SK-N-SH (cell line): Measurements from ENCODE around the gene NOCT. TPM values are rescaled to one million over a fixed set of nuclear protein-coding genes. Genes with fewer than 3 reads are reported as not detected.

Experiments used
- CTCF ChIA-PET: fragments of 300-600, 350-600 bp; formaldehyde crosslinking; extraction: SDS; loops from one replicate; lab custom pipeline; 2021; lab: Yijun Ruan, JAX
- POLR2A ChIA-PET: fragments of 350-600 bp; sonication (Branson Sonifier 250); formaldehyde crosslinking; extraction: SDS; loops from one replicate; lab custom pipeline; 2020; ENCODE audit warnings: antibody characterized with exemption, inconsistent platforms; lab: Yijun Ruan, JAX
- DNase-seq: peaks from one replicate; pipeline ENCODE4 v3.0.0; 2012
- H2AFZ ChIP-seq: fragments of 200-600 bp; sonication (generic); 2 replicates; pipeline ENCODE4 v1.8.1; 2016; ENCODE audit warnings: antibody characterized with exemption, mild to moderate bottlenecking, low read depth
- H3F3A ChIP-seq: fragments of 200-600 bp; sonication (generic); replicated peaks from 2 replicates; pipeline ENCODE3; 2016; ENCODE audit warnings: antibody characterized with exemption, mild to moderate bottlenecking; ENCODE audit not compliant: insufficient read depth
- H3K27ac ChIP-seq, 2 experiments: fragments of 200-500 bp in 1 of 2; fragments of 200-600 bp in 1 of 2; sonication (Bioruptor generic) in 1 of 2; sonication (generic), shearing (Covaris generic) in 1 of 2; 2 replicates each; pipeline versions ENCODE4 v1.5.1 to v1.6.1; 2014 to 2016; ENCODE audit warnings: low read depth in 2 of 2, inconsistent platforms in 1 of 2, low read length in 1 of 2, mild to moderate bottlenecking in 1 of 2, mixed read lengths in 1 of 2
- H3K27me3 ChIP-seq: fragments of 200-600 bp; sonication (generic), shearing (Covaris generic); 2 replicates; pipeline ENCODE4 v1.6.1; 2016; ENCODE audit warnings: mixed run types; ENCODE audit not compliant: insufficient read depth
- H3K36me3 ChIP-seq, 2 experiments: fragments of 200-500 bp in 1 of 2; fragments of 200-600 bp in 1 of 2; sonication (Bioruptor generic) in 1 of 2; sonication (generic) in 1 of 2; replicated peaks in 1 of 2; 2 replicates each; pipeline versions ENCODE3 to v1.5.1; 2014 to 2016; ENCODE audit warnings: low read length in 1 of 2, mild to moderate bottlenecking in 1 of 2; ENCODE audit not compliant: insufficient read depth in 2 of 2, control insufficient read depth in 1 of 2
- H3K4me1 ChIP-seq, 2 experiments: fragments of 200-500 bp in 1 of 2; fragments of 200-600 bp in 1 of 2; sonication (Bioruptor generic) in 1 of 2; sonication (generic), shearing (Covaris generic) in 1 of 2; 2 replicates each; pipeline versions ENCODE4 v1.5.1 to v1.6.1; 2014 to 2016; ENCODE audit warnings: low read depth in 1 of 2, low read length in 1 of 2, mixed run types in 1 of 2; ENCODE audit not compliant: insufficient read depth in 2 of 2, control insufficient read depth in 1 of 2
- H3K4me2 ChIP-seq: fragments of 200-600 bp; sonication (generic), shearing (Covaris generic); 2 replicates; pipeline ENCODE4 v1.6.1; 2017; ENCODE audit warnings: mixed run types
- H3K4me3 ChIP-seq, 2 experiments: fragments of 200-500 bp in 1 of 2; fragments of 200-600 bp in 1 of 2; sonication (Bioruptor generic) in 1 of 2; sonication (generic), shearing (Covaris generic) in 1 of 2; 2 replicates each; pipeline versions ENCODE4 v1.5.1 to v1.8.1; 2014 to 2016; ENCODE audit warnings: low read depth in 2 of 2, inconsistent platforms in 1 of 2, low read length in 1 of 2, mild to moderate bottlenecking in 1 of 2, mixed read lengths in 1 of 2, moderate library complexity in 1 of 2
- H3K79me2 ChIP-seq: fragments of 200-600 bp; sonication (generic); 2 replicates; pipeline ENCODE4 v1.8.1; 2017; ENCODE audit warnings: mild to moderate bottlenecking; ENCODE audit not compliant: insufficient read depth
- H3K9ac ChIP-seq: fragments of 200-600 bp; sonication (generic); 2 replicates; pipeline ENCODE4 v1.6.1; 2017; ENCODE audit warnings: mixed run types
- H3K9me2 ChIP-seq: fragments of 200-600 bp; sonication (generic); 2 replicates; pipeline ENCODE4 v1.6.1; 2017; ENCODE audit warnings: mixed run types
- H3K9me3 ChIP-seq: fragments of 200-600 bp; sonication (generic); 2 replicates; pipeline ENCODE4 v1.6.1; 2017; ENCODE audit warnings: mixed run types, mild to moderate bottlenecking, moderate library complexity
- H4K20me1 ChIP-seq: fragments of 200-600 bp; sonication (generic); 2 replicates; pipeline ENCODE4 v1.6.1; 2017; ENCODE audit warnings: mild to moderate bottlenecking, mixed run types; ENCODE audit not compliant: insufficient read depth
- CHD2 ChIP-seq: fragments of 150-350 bp; IDR thresholded peaks from 2 replicates; pipeline ENCODE4 v1.6.1; 2018; ENCODE audit warnings: low read length; ENCODE audit not compliant: partially characterized antibody
- GATA2 ChIP-seq: sonication (generic); formaldehyde crosslinking; IDR thresholded peaks from 2 replicates; pipeline ENCODE4 v1.5.0; 2020; ENCODE audit warnings: mild to moderate bottlenecking, missing genetic modification reagents
- MEF2A ChIP-seq: IDR thresholded peaks from 2 replicates; pipeline ENCODE4 v1.4.0; 2012; ENCODE audit warnings: low read depth, borderline replicate concordance
- MXI1 ChIP-seq: IDR thresholded peaks from 2 replicates; pipeline ENCODE4 v1.6.1; 2012; ENCODE audit warnings: mild to moderate bottlenecking, low read depth, low read length, improper control_type of control experiment
- NFIC ChIP-seq: IDR thresholded peaks from 2 replicates; pipeline ENCODE4 v1.4.0; 2012; ENCODE audit warnings: borderline replicate concordance
- NRF1 ChIP-seq: IDR thresholded peaks from 2 replicates; pipeline ENCODE4 v1.6.1; 2012; ENCODE audit warnings: low read depth, mild to moderate bottlenecking, low read length
- POLR2AphosphoS5 ChIP-seq: IDR thresholded peaks from 2 replicates; pipeline ENCODE4 v1.6.1; 2012; ENCODE audit warnings: low read depth, low read length
- RCOR1 ChIP-seq: fragments of 150-350 bp; IDR thresholded peaks from 2 replicates; pipeline ENCODE4 v1.6.1; 2017; ENCODE audit warnings: antibody characterized with exemption, low read length
- SIN3A ChIP-seq: IDR thresholded peaks from 2 replicates; pipeline ENCODE4 v1.6.1; 2012; ENCODE audit warnings: low read depth, mild to moderate bottlenecking, low read length, moderate library complexity, borderline replicate concordance
- TCF12 ChIP-seq: IDR thresholded peaks from 2 replicates; pipeline ENCODE4 v1.4.0; 2012
- TEAD4 ChIP-seq: IDR thresholded peaks from 2 replicates; pipeline ENCODE4 v1.4.0; 2012; ENCODE audit warnings: mild to moderate bottlenecking, borderline replicate concordance; ENCODE audit not compliant: insufficient read depth
- YY1 ChIP-seq: IDR thresholded peaks from 2 replicates; pipeline ENCODE4 v1.4.0; 2012; ENCODE audit warnings: low read depth, mild to moderate bottlenecking
- WGBS: methylation state at CpG from one replicate; pipeline ENCODE4 v1.1.6; 2017; ENCODE audit warnings: low lambda C conversion rate; 5-methylcytosine and 5-hydroxymethylcytosine counted together
- polyA plus RNA-seq, 3 experiments: library from polyadenylated mRNA; depleted of rRNA; stranded (reverse); fragments of >200 nt; gene quantifications; 2 replicates each; pipeline ENCODE4 v1.2.3, GENCODE V29; 2012
- TF ChIP-seq, protein P1 (sequence below): IDR thresholded peaks from 2 replicates; pipeline ENCODE4 v1.4.0; 2012; ENCODE audit warnings: low read depth
- TF ChIP-seq, protein P2 (sequence below): fragments of 150-350 bp; IDR thresholded peaks from 2 replicates; pipeline ENCODE4 v1.6.1; 2016; ENCODE audit warnings: mild to moderate bottlenecking, low read depth, low read length
- TF ChIP-seq, protein P3 (sequence below): IDR thresholded peaks from 2 replicates; pipeline ENCODE4 v1.4.0; 2012; ENCODE audit warnings: low read depth, borderline replicate concordance
- TF ChIP-seq, protein P4 (sequence below): IDR thresholded peaks from 2 replicates; pipeline ENCODE4; 2012
- TF ChIP-seq, protein P5 (sequence below): IDR thresholded peaks from 2 replicates; pipeline ENCODE4 v1.4.0; 2012; ENCODE audit warnings: low read depth, borderline replicate concordance
- TF ChIP-seq, protein P6 (sequence below): fragments of 200-600 bp; sonication (generic); IDR thresholded peaks from 2 replicates; pipeline ENCODE4 v1.6.1; 2017; ENCODE audit warnings: antibody characterized with exemption, mild to moderate bottlenecking, moderate library complexity

Gene NOCT
- polyA plus RNA-seq, 1 of the 3 experiments (the other 2 are of a cell fraction): 3.8 TPM

DNA sequence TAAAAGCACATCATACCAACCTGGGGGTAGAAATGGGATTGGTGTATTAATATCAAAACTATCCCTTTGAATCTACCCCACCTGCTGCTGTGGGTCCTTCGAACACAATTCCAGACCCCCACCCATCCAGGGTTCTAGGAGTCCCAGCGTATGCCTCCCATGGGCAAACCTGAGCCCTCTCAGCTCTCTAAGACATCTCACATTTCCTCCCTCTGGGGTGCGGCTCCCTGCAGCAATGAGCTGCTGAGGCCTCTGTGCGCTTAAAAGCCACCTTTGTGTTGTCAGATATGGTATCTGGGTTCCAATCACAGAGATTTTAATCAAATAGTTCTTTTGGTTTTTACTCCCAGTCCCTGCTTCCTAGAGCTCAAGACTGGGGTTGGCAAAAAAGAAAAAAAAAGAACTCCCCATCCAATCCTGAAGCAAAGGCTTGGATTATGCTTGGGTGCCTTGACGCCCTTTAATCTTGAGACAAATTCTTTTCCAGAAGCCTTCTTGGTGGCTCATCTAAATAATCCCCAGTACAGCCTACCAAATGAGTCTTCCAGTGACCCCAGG, 37.5 kb upstream of the NOCT start:
- H3K36me3 ChIP-seq: no peaks in the 10 kb centered on the region
- H3F3A ChIP-seq: no peaks in the 10 kb centered on the region
- H3K27ac ChIP-seq: no peak overlapping the region
- TF ChIP-seq RCOR1 (no peak), POLR2AphosphoS5 (no peak), MXI1 (no peak), TEAD4 (no peak), SIN3A (no peak), NFIC (no peak), NRF1 (no peak), CHD2 (no peak), MEF2A (no peak), TCF12 (no peak), GATA2 (no peak), YY1 (no peak)
- TF ChIP-seq, protein P1, sequence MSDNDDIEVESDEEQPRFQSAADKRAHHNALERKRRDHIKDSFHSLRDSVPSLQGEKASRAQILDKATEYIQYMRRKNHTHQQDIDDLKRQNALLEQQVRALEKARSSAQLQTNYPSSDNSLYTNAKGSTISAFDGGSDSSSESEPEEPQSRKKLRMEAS: no peak
- TF ChIP-seq, protein P2, sequence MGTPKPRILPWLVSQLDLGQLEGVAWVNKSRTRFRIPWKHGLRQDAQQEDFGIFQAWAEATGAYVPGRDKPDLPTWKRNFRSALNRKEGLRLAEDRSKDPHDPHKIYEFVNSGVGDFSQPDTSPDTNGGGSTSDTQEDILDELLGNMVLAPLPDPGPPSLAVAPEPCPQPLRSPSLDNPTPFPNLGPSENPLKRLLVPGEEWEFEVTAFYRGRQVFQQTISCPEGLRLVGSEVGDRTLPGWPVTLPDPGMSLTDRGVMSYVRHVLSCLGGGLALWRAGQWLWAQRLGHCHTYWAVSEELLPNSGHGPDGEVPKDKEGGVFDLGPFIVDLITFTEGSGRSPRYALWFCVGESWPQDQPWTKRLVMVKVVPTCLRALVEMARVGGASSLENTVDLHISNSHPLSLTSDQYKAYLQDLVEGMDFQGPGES: no peak
- TF ChIP-seq, protein P3, sequence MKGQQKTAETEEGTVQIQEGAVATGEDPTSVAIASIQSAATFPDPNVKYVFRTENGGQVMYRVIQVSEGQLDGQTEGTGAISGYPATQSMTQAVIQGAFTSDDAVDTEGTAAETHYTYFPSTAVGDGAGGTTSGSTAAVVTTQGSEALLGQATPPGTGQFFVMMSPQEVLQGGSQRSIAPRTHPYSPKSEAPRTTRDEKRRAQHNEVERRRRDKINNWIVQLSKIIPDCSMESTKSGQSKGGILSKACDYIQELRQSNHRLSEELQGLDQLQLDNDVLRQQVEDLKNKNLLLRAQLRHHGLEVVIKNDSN: no peak
- TF ChIP-seq, protein P4, sequence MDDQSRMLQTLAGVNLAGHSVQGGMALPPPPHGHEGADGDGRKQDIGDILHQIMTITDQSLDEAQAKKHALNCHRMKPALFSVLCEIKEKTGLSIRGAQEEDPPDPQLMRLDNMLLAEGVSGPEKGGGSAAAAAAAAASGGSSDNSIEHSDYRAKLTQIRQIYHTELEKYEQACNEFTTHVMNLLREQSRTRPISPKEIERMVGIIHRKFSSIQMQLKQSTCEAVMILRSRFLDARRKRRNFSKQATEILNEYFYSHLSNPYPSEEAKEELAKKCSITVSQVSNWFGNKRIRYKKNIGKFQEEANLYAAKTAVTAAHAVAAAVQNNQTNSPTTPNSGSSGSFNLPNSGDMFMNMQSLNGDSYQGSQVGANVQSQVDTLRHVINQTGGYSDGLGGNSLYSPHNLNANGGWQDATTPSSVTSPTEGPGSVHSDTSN: no peak
- TF ChIP-seq, protein P5, sequence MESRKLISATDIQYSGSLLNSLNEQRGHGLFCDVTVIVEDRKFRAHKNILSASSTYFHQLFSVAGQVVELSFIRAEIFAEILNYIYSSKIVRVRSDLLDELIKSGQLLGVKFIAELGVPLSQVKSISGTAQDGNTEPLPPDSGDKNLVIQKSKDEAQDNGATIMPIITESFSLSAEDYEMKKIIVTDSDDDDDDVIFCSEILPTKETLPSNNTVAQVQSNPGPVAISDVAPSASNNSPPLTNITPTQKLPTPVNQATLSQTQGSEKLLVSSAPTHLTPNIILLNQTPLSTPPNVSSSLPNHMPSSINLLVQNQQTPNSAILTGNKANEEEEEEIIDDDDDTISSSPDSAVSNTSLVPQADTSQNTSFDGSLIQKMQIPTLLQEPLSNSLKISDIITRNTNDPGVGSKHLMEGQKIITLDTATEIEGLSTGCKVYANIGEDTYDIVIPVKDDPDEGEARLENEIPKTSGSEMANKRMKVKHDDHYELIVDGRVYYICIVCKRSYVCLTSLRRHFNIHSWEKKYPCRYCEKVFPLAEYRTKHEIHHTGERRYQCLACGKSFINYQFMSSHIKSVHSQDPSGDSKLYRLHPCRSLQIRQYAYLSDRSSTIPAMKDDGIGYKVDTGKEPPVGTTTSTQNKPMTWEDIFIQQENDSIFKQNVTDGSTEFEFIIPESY: no peak
- TF ChIP-seq, protein P6, sequence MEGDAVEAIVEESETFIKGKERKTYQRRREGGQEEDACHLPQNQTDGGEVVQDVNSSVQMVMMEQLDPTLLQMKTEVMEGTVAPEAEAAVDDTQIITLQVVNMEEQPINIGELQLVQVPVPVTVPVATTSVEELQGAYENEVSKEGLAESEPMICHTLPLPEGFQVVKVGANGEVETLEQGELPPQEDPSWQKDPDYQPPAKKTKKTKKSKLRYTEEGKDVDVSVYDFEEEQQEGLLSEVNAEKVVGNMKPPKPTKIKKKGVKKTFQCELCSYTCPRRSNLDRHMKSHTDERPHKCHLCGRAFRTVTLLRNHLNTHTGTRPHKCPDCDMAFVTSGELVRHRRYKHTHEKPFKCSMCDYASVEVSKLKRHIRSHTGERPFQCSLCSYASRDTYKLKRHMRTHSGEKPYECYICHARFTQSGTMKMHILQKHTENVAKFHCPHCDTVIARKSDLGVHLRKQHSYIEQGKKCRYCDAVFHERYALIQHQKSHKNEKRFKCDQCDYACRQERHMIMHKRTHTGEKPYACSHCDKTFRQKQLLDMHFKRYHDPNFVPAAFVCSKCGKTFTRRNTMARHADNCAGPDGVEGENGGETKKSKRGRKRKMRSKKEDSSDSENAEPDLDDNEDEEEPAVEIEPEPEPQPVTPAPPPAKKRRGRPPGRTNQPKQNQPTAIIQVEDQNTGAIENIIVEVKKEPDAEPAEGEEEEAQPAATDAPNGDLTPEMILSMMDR: no peak
- TF ChIP-seq, all 33 proteins: peak for 0
- H3K4me3 ChIP-seq: no peak overlapping the region
- no peaks in the 10 kb centered on the region for H3K9me3 ChIP-seq
- H3K9me2 ChIP-seq: no peaks in the 10 kb centered on the region
- no peak overlapping the region for H2AFZ ChIP-seq
- no peak overlapping the region for H3K9ac ChIP-seq
- POLR2A ChIA-PET: no interaction called here
- no peaks in the 10 kb centered on the region; a peak in 1 of 4 replicates for H3K4me1 ChIP-seq
- H3K27me3 ChIP-seq: no peaks in the 10 kb centered on the region
- no peak for DNase-seq
- H3K79me2 ChIP-seq: no peaks in the 10 kb centered on the region
- no peaks in the 10 kb centered on the region for H4K20me1 ChIP-seq
- H3K4me2 ChIP-seq: no peak overlapping the region
- WGBS: 90% methylated on average over 5 of the region's 5 CpGs
- CTCF ChIA-PET: interaction anchor here (0.6 kb wide), 1 partner anchor 40 kb away, joined by 3 read pairs; no protein-coding TSS in a partner anchor
